Activated CD4-positive, alpha-beta T cell treated with anti-CD3 and anti-CD28 coated beads, Interleukin-2, amount 50 U/mL, for 48 hours (primary cell): Measurements from ENCODE around the gene MEIS1.

Source experiments
- DNase-seq, 2 experiments: peaks; one replicate each; pipeline ENCODE4 v3.0.0-alpha.2; 2020

MEIS1 gene

GRCh38 chr2:66541646-66542045, 106.7 kb downstream of the MEIS1 start:
- DNase-seq = no peak

DNA sequence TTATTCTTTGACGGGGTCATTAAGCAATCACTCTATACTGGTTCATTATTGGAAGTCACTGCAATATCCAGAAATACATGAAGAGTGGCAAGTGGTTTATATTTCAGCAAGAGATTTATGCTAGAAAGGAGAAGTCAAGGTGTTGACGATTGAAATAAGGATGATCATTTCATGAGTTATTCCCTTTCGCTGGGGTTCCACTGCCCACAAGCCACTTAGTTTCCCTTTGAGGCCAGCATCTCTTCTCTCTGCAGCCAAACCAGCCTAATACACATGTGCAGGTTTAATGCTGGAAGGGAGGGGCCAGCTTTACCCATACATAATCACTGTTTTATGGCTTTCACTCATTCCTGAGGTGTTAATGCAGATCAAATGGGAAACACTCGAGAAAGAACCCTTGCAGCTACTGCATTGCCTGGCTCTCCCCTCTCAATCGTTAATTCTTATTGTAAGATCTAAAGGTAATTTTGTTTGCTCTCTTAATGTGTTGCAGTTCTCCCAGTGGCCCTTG, 108.4 kb downstream of the MEIS1 start:
- no peak for DNase-seq

GRCh38 chr2:66544258-66544657, 109.3 kb downstream of the MEIS1 start:
- DNase-seq = no peak

DNA sequence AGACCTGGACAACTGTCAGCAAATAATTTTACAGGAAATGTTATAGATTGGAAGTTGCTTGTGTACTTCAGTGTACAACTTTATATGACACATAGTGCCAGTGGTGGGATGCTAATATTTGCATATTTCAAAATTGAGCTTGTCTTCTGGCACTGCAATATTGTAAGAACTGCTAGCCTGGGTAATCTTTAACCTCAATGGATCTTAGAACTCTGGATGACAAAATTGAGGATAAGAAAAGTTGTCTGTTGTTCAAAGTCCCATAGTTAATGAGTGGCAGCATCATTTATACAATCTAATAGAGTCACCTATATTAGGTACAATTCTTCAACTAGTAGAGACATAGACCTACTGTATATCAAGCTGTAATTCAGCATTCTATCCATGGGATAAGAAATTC, 110.3 kb downstream of the MEIS1 start:
- no peak for DNase-seq

- no peak for DNase-seq
Observed at GRCh38 chr2:66547118-66547517, 112.2 kb downstream of the MEIS1 start.

GRCh38 chr2:66547887-66548286, 113.0 kb downstream of the MEIS1 start:
- no peak for DNase-seq

DNA sequence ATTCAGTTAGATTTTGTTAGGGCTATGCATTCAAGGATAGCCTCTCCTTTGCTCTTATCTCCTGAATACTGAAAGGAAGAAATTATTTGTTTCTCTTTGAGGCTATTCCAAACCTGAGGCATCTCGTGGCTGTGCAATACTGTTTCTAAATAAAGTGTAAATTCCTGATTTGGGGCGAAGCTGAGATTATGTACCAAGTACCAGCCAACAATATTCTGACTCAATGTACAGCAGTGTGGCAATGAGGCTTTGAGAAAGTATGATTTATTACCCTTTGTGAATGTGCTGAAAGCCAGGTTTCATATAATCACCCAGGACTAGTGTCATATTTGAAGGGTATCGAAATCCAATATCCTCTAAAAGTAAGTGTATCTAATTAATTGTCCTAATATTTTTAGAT, 113.5 kb downstream of the MEIS1 start:
- no peak for DNase-seq

DNA sequence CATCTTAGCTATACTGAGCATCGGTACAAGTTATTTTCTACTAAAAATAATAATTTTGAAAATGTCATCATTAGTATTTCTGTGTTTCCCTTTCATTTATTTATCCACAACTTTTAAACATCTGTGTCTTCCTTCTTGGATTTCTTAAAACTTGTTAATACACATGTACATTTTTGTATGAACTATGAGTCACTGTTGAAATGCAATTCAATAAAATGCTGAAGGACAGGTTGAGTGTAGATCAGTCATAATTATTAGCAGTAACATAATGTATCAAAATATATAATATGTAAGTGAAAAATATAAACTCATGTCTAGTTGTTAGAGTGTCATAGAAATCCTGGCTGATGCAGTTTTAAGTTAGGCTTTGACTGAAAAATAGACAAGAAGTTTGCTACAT, 115.9 kb downstream of the MEIS1 start:
- no peak for DNase-seq

- DNase-seq = no peak
Observed at GRCh38 chr2:66553370-66553769, 118.4 kb downstream of the MEIS1 start.

DNA sequence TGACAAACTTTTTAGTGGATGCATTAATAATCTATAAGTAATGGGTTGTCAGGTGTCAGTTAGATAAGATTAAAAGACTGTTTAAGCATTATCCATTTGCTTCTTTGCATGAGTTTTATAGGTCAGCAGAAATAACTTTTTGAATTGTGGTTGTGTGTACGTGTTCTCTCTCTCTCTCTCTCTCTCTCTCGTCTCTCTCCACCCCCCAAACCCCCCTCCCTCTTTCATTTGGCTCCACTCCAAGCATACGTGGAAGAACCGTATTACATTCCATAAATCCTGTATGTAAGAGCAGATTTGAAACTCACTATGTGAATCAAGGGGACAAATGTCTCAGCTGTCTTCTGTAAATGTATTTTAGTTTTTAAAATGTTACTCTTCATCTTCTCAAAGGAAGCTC, 120.2 kb downstream of the MEIS1 start:
- no peak for DNase-seq

DNA sequence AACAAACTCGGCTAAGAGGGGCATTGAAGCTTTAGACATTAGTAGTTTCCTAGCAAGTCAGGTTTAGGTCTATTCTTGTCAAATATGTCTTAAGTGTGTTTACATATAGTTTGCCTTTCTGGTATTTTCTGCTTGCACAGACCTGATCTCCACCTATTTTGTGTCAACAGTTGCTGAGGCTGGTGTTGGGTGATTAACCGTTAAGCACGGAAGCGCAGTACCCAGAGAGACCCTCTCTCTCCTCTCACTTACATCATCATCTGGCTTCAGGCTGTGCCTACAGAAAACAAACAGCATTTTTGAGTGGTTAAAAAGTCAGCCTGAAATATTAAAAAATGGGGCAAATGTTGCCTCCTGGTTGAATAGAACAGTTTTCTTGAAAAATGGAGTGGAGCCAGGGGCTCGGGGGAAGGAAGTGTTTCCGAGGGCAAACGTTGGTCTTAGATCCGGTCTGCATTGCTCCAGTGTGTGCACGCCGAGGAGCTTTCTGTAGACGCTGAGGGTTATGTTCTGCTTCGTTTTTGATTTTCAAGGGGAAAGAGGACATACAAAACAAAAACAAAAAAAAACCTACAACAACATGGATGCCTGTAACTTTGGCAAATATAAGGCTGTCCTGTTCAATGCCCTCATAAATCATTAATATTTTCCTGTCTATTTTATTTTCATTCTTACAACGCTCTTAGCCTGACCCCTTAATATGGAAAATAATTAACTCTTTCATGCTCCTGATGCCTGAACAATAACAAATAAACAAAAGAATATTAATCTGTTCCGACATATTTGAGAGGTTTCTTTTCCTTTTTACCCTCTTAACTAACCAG, 120.8 kb downstream of the MEIS1 start:
- DNase-seq = no peak

- no peak for DNase-seq
Observed at GRCh38 chr2:66559672-66560071, 124.7 kb downstream of the MEIS1 start.

DNA sequence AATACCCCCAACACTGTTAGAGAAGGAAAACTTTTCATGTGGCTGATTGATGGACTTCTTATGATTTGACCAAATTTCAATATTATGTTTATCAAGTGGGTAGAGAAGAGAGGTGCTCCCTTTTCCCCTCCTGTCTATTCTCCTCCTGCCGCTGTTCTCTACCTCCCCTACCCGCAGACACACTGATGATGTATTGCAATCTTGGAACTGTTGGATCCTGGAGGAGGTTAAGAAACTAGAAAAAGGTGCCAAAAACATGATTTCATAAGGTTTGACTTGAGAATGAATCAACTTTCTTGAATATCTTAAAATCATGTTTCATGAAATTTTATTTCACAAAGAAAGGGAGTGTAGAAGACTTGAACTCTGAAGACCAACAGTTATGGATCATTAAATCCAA, 125.8 kb downstream of the MEIS1 start:
- DNase-seq = no peak

DNA sequence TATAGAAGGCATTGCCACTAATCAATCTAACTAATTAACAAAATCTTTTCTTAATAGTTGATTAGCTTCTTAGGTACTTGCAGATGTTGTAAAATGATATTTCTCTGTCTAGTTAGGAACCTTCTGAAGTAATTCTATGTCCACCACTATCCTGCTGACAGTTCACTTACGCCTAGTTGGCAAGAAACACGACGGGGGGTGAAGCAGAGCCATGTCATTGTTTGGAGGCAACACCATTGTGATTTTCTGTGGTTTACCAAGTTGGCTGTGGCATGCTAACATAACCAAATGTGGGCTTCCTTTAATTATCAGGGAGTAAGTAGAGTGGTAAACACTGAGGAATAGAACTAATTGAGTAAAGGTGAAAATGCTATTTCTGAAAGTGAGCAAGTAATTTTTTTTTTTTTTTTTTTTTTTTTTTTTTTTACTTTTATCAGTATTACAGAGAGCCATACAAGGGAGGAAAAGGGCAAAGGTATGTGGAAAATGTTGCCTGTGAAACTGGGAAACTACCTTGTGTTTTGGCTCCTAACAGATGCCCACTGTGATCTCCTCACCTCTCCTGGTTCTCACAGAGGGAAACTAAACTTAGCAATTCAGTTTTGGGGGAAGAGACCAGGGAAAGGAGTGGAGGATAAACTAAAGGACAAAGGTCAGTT, 126.8 kb downstream of the MEIS1 start:
- DNase-seq = no peak

DNA sequence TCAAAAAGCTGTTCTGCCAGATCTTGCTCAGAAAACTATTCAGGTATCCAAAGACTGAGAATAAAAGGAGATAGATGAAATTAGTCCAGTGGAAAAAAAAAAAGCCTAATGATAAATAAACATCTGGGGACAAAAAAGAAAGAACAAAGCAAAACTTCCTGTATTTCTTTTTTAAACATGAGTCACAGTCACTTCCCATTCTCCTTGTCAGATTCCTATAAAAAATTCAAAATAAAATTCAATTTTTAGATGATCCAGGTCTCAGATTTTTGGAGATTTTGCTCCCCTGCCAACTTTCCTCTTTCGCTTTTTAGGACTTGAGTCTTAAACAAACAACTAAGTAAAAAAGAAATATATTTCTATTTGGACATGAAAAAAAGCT, 127.4 kb downstream of the MEIS1 start:
- no peak for DNase-seq

- no peak for DNase-seq
Observed at GRCh38 chr2:66563473-66563872, 128.5 kb downstream of the MEIS1 start.

GRCh38 chr2:66565291-66565690, 130.4 kb downstream of the MEIS1 start:
- no peak for DNase-seq

GRCh38 chr2:66566726-66567399, 131.9 kb downstream of the MEIS1 start:
- DNase-seq = no peak

- DNase-seq = no peak
Observed at GRCh38 chr2:66567729-66568128, 132.8 kb downstream of the MEIS1 start.

- DNase-seq = no peak
Observed at GRCh38 chr2:66568650-66569300, 133.8 kb downstream of the MEIS1 start.

DNA sequence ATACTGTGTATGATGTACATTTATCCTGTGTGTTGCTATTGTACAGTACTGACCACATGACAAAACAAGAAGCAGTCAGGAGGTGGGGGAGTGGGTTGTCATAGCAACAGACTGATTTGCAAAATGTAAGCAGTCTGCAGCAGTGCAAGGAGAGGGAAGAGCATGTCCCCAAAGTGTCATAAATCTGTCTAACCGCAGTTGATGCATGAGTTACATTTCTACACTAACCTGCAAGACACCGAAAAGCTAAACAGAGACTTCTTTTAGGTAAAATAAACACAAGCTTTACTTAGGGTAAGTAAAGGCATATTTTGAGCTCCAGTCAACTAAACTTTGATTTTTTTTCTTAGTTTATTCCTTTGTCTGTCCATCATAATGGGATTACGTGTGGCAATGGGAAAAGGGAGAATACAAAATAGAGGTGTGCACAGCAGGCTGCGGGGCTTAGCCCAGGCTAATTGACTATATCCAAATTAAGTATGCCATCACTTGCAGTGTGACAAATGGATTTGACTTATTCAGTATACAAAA, 134.5 kb downstream of the MEIS1 start:
- DNase-seq = no peak

- DNase-seq = no peak
Observed at GRCh38 chr2:66569974-66570373, 135.0 kb downstream of the MEIS1 start.

DNA sequence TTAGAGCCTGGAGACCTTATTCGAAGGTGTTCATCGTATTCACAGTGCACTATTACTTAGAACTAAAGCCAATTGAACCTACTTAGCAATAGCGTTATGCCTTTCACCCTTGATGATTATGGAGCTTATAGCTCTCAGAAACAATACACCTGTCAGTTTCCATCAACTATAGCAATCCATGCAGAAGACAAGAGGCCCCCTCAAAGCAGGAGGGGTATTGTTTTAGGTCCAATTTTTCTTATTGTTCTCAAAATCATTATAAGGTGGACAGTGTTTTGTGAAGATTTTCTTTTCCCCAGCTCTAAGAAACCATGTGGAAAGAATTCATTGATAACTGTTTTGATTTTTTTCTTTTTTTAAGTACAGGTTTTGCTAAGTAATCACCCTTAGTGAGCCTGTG, 135.5 kb downstream of the MEIS1 start:
- DNase-seq = no peak
